VCaP (cell line): ENCODE measurements around the gene KLRC4.

Source experiments
- H3K27ac ChIP-seq: fragments of 450-650 bp; 2 replicates; pipeline ENCODE4 v1.5.1; 2017
- CTCF ChIP-seq: fragments of 450-650 bp; conservative IDR thresholded peaks from 2 replicates; pipeline ENCODE4 v1.5.1; 2017; ENCODE audit warnings: mild to moderate bottlenecking, moderate library complexity

The KLRC4 gene

GRCh38 chr12:10369557-10370415 is 39.8 kb downstream of the KLRC4 start:
- no peak for TF ChIP-seq CTCF
- H3K27ac ChIP-seq = no peak overlapping the region

GRCh38 chr12:10368206-10369171 is 41.1 kb downstream of the KLRC4 start:
- peak overlapping the region; percentile 96 for H3K27ac ChIP-seq
- no peak for TF ChIP-seq CTCF

- H3K27ac ChIP-seq = peak overlapping the region; percentile 96
These were observed 41.8 kb downstream of the KLRC4 start for GRCh38 chr12:10367714-10368113.

- H3K27ac ChIP-seq = peak overlapping the region; percentile 96
- TF ChIP-seq CTCF = peak; percentile 92
These were observed 42.7 kb downstream of the KLRC4 start for GRCh38 chr12:10366875-10367274.

- peak; percentile 16; the same call in 1 of the 2 replicates for TF ChIP-seq CTCF
- peak overlapping the region; percentile 96 for H3K27ac ChIP-seq
These were observed 43.7 kb downstream of the KLRC4 start for GRCh38 chr12:10365696-10366405.

GRCh38 chr12:10364815-10365622 is 44.5 kb downstream of the KLRC4 start:
- peak overlapping the region; percentile 96 for H3K27ac ChIP-seq

More at GRCh38 chr12:10364815-10365622, 44.5 kb downstream of the KLRC4 start:
- TF ChIP-seq CTCF = no peak
